ENCODE results near the gene SULT1C4.

- TF ChIP-seq, protein P1, sequence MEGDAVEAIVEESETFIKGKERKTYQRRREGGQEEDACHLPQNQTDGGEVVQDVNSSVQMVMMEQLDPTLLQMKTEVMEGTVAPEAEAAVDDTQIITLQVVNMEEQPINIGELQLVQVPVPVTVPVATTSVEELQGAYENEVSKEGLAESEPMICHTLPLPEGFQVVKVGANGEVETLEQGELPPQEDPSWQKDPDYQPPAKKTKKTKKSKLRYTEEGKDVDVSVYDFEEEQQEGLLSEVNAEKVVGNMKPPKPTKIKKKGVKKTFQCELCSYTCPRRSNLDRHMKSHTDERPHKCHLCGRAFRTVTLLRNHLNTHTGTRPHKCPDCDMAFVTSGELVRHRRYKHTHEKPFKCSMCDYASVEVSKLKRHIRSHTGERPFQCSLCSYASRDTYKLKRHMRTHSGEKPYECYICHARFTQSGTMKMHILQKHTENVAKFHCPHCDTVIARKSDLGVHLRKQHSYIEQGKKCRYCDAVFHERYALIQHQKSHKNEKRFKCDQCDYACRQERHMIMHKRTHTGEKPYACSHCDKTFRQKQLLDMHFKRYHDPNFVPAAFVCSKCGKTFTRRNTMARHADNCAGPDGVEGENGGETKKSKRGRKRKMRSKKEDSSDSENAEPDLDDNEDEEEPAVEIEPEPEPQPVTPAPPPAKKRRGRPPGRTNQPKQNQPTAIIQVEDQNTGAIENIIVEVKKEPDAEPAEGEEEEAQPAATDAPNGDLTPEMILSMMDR (IDR thresholded peaks at IDR 0.05) = no peak
- TF ChIP-seq POLR2AphosphoS5 (IDR thresholded peaks at IDR 0.05; ENCODE audit: low read depth, low read length) (no peak), TAF1 (IDR thresholded peaks at IDR 0.05; ENCODE audit: borderline replicate concordance, low read depth, low read length) (no peak), EZH2phosphoT487 (IDR thresholded peaks at IDR 0.05; ENCODE audit: borderline replicate concordance, low read depth) (no peak), ELF1 (IDR thresholded peaks at IDR 0.05) (no peak), CHD2 (IDR thresholded peaks at IDR 0.05; ENCODE audit: low read length, partially characterized antibody) (no peak)
- TF ChIP-seq, protein P2, sequence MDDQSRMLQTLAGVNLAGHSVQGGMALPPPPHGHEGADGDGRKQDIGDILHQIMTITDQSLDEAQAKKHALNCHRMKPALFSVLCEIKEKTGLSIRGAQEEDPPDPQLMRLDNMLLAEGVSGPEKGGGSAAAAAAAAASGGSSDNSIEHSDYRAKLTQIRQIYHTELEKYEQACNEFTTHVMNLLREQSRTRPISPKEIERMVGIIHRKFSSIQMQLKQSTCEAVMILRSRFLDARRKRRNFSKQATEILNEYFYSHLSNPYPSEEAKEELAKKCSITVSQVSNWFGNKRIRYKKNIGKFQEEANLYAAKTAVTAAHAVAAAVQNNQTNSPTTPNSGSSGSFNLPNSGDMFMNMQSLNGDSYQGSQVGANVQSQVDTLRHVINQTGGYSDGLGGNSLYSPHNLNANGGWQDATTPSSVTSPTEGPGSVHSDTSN (IDR thresholded peaks at IDR 0.05) = no peak
- TF ChIP-seq, protein P3, sequence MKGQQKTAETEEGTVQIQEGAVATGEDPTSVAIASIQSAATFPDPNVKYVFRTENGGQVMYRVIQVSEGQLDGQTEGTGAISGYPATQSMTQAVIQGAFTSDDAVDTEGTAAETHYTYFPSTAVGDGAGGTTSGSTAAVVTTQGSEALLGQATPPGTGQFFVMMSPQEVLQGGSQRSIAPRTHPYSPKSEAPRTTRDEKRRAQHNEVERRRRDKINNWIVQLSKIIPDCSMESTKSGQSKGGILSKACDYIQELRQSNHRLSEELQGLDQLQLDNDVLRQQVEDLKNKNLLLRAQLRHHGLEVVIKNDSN (IDR thresholded peaks at IDR 0.05; ENCODE audit: borderline replicate concordance, low read depth) = no peak
Observed at GRCh38 chr2:108365656-108366055, 12.1 kb upstream of the SULT1C4 start.
